Measurements from ENCODE around the gene MAPK1. TPM values are rescaled to one million over a fixed set of nuclear protein-coding genes. Genes with fewer than 3 reads are reported as not detected.

MAPK1 gene
- polyA plus RNA-seq, 4 donors, result 106 to 146 (median 124) TPM

- DNase-seq (ENCODE audit: low read depth in 4 of 4, low spot score in 3 of 4), result no peak
Observed at GRCh38 chr22:21709688-21710087, 157.8 kb downstream of the MAPK1 start.

- no peak for DNase-seq (ENCODE audit: low read depth in 4 of 4, low spot score in 3 of 4)
Observed at GRCh38 chr22:21708960-21709359, 158.5 kb downstream of the MAPK1 start.

GRCh38 chr22:21707677-21708076 is 159.8 kb downstream of the MAPK1 start:
- no peak for DNase-seq (ENCODE audit: low read depth in 4 of 4, low spot score in 3 of 4)

Other genes with a start within 250 kb of the MAPK1 start
- gene YDJC, start 237.6 kb downstream of the MAPK1 start, polyA plus RNA-seq (ENCODE audit: insufficient read length in 4 of 4), result 10 to 100 TPM in 2 of 4 donors, 1 to 10 TPM in 2; 5.0 to 19.2 (median 9.1) TPM
- under 1 TPM; 0.26 to 0.46 (median 0.38) TPM for gene CCDC116, start 234.9 kb downstream of the MAPK1 start, polyA plus RNA-seq (ENCODE audit: insufficient read length in 4 of 4)
- gene SDF2L1, start 225.3 kb downstream of the MAPK1 start, polyA plus RNA-seq (ENCODE audit: insufficient read length in 4 of 4), result 10 to 100 TPM in 3 of 4 donors, 1 to 10 TPM in 1; 8.8 to 23.2 (median 15.7) TPM
- 10 to 100 TPM; 31.0 to 49.4 (median 36.4) TPM for gene PPIL2, start 201.6 kb downstream of the MAPK1 start, polyA plus RNA-seq (ENCODE audit: insufficient read length in 4 of 4)
- 10 to 100 TPM; 11.8 to 20.9 (median 17.6) TPM for gene YPEL1, start 131.9 kb downstream of the MAPK1 start, polyA plus RNA-seq (ENCODE audit: insufficient read length in 4 of 4)
- gene PPM1F, start 85.2 kb upstream of the MAPK1 start, polyA plus RNA-seq (ENCODE audit: insufficient read length in 4 of 4), result 10 to 100 TPM; 30.5 to 45.6 (median 32.8) TPM
- 10 to 100 TPM; 18.3 to 43.7 (median 23.6) TPM for gene TOP3B, start 115.1 kb upstream of the MAPK1 start, polyA plus RNA-seq (ENCODE audit: insufficient read length in 4 of 4)

Measured in left renal pelvis (tissue), 4 donors.